ENCODE results near the gene MYLIP.

Gene MYLIP

GRCh38 chr6:16145038-16145437, 16.2 kb downstream of the MYLIP start:
- H3K4me1 ChIP-seq (ENCODE audit: insufficient read depth, low read length) = peaks cover 5% of the 10 kb centered on the region; the same call in 1 of the 2 replicates
- no peak overlapping the region for H3K27ac ChIP-seq (ENCODE audit: low read depth, low read length)
- peaks cover 84% of the 10 kb centered on the region for H3K36me3 ChIP-seq (ENCODE audit: insufficient read depth, low read length)
- 92% methylated on average over 13 of the region's 13 CpGs for WGBS
- H3K9ac ChIP-seq (ENCODE audit: low read depth, low read length) = no peak overlapping the region
- H3K4me3 ChIP-seq (ENCODE audit: low read length) = no peak overlapping the region
- no peaks in the 10 kb centered on the region for H3K9me3 ChIP-seq (ENCODE audit: insufficient read depth, low read depth, low read length)
- no peaks in the 10 kb centered on the region for H3K27me3 ChIP-seq (ENCODE audit: insufficient read depth, low read length)

DNA sequence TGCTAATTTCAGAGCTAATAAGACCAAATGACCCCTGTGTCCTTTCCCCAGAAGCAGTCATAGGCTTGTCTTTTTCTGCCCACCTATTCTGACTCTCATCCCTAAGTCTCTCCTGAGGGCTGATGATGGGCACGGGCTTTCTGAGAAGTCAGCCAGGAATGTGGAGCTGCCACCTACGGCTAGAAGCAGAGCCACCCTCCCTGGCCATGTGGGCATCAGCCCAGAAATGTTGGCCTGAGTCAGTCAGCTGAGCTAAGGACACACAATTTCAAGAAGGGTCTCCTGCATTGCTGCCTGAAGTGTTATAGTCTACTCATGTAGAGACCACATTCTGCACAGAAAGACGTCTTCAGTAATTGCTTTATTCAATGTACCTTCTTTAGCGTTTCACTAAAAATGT, 17.1 kb downstream of the MYLIP start:
- Histone ChIP-seq H3K4me3 (ENCODE audit: low read length) (no peak overlapping the region), H3K4me1 (ENCODE audit: insufficient read depth, low read length) (peaks cover 5% of the 10 kb centered on the region; the same call in 1 of the 2 replicates), H3K9ac (ENCODE audit: low read depth, low read length) (no peak overlapping the region), H3K36me3 (ENCODE audit: insufficient read depth, low read length) (peaks cover 79% of the 10 kb centered on the region), H3K27ac (ENCODE audit: low read depth, low read length) (no peak overlapping the region), H3K27me3 (ENCODE audit: insufficient read depth, low read length) (no peaks in the 10 kb centered on the region), H3K9me3 (ENCODE audit: insufficient read depth, low read depth, low read length) (no peaks in the 10 kb centered on the region)
- 94% methylated on average over 4 of the region's 4 CpGs for WGBS

DNA sequence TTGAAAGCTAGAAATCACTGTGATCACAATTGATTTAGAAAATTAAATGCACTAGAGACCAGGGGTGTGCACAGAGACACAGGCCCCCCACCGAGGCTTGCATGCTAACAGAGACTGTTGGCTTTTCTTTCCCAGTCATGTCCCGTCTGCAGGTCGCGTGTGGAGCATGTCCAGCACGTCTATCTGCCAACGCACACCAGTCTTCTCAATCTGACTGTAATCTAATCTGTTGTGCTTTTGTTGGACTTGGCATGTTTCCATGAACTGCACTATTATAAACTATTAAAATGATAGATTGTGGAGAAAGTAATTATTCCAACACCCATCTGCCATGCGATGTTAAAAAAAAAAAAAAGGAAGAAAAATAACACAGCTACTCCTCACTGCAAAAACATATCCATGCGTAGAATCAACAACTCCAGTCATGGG, 17.7 kb downstream of the MYLIP start:
- Histone ChIP-seq H3K9ac (ENCODE audit: low read depth, low read length) (no peak overlapping the region), H3K27ac (ENCODE audit: low read depth, low read length) (no peak overlapping the region), H3K4me3 (ENCODE audit: low read length) (no peak overlapping the region), H3K27me3 (ENCODE audit: insufficient read depth, low read length) (no peaks in the 10 kb centered on the region), H3K4me1 (ENCODE audit: insufficient read depth, low read length) (peaks cover 5% of the 10 kb centered on the region; the same call in 1 of the 2 replicates), H3K36me3 (ENCODE audit: insufficient read depth, low read length) (peaks cover 78% of the 10 kb centered on the region), H3K9me3 (ENCODE audit: insufficient read depth, low read depth, low read length) (no peaks in the 10 kb centered on the region)
- 95% methylated on average over 7 of the region's 8 CpGs for WGBS

DNA sequence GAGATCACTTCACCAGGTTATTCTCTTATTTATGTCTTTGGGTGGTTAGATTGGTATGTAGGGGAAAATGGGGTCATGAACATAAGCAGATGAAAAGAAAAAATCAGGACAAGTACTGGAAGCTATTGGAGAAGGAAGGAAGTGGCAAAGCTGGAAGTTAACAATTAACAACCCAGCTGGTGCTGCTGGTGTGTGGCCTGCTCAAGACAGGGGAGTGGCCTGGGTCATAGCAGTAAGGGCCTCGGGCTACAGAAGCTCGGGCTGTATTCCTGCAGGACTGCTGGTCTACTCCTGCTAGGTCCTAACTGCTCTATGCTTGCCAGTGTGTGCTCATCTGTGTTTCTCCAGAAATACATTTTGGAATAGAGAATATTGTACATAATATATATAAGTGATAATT, 19.6 kb downstream of the MYLIP start:
- no peaks in the 10 kb centered on the region for H3K9me3 ChIP-seq (ENCODE audit: insufficient read depth, low read depth, low read length)
- peaks cover 5% of the 10 kb centered on the region; the same call in 1 of the 2 replicates for H3K4me1 ChIP-seq (ENCODE audit: insufficient read depth, low read length)
- no peak overlapping the region for H3K9ac ChIP-seq (ENCODE audit: low read depth, low read length)
- H3K27me3 ChIP-seq (ENCODE audit: insufficient read depth, low read length) = no peaks in the 10 kb centered on the region
- no peak overlapping the region for H3K4me3 ChIP-seq (ENCODE audit: low read length)
- H3K27ac ChIP-seq (ENCODE audit: low read depth, low read length) = no peak overlapping the region
- 45% methylated on average over 2 of the region's 2 CpGs for WGBS
- peaks cover 59% of the 10 kb centered on the region for H3K36me3 ChIP-seq (ENCODE audit: insufficient read depth, low read length)

DNA sequence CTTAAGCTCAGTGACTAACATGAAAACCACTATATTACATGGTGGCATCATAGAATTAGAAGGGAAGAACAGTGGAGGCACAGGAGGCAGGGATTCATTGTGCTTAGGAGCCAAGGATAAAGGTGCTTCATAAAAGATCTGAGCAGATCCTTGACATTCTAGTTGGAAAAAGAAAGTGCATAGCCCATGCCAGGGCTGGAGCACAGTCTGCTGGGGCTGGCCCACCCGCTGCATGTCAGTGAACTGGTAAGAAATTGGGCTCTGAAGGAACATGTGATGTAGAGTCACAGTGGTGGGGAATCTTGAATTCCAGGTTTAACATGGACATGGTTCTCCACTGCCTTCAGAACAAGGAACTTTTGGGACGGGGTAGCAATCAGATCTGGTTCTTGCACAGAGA, 20.4 kb downstream of the MYLIP start:
- Histone ChIP-seq H3K27me3 (ENCODE audit: insufficient read depth, low read length) (no peaks in the 10 kb centered on the region), H3K36me3 (ENCODE audit: insufficient read depth, low read length) (peaks cover 54% of the 10 kb centered on the region), H3K4me3 (ENCODE audit: low read length) (no peak overlapping the region), H3K9me3 (ENCODE audit: insufficient read depth, low read depth, low read length) (no peaks in the 10 kb centered on the region), H3K4me1 (ENCODE audit: insufficient read depth, low read length) (peaks cover 5% of the 10 kb centered on the region; the same call in 1 of the 2 replicates), H3K9ac (ENCODE audit: low read depth, low read length) (no peak overlapping the region), H3K27ac (ENCODE audit: low read depth, low read length) (no peak overlapping the region)
- 94% methylated on average over 2 of the region's 2 CpGs for WGBS

DNA sequence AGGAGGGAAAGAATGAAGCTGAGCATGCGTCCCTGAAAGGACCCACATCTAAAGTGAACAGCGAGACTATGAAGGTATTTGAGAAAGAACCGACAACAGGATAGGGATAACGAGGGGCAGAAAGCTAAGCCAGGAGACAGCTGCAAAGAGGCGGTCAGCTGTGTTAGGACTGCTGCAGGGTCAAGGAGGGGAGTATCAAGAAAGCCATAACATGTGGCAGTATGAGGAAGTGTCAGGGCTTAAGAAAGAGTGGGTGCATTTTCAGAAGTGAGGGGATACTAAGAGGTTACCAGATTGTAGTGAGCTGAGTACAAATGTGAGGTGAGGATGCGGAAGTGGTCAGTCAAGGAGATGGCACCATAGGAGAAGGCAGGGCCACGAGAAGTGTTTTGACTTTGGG, 21.2 kb downstream of the MYLIP start:
- H3K4me1 ChIP-seq (ENCODE audit: insufficient read depth, low read length) = peaks cover 5% of the 10 kb centered on the region; the same call in 1 of the 2 replicates
- H3K9me3 ChIP-seq (ENCODE audit: insufficient read depth, low read depth, low read length) = no peaks in the 10 kb centered on the region
- H3K36me3 ChIP-seq (ENCODE audit: insufficient read depth, low read length) = peaks cover 52% of the 10 kb centered on the region
- H3K27ac ChIP-seq (ENCODE audit: low read depth, low read length) = no peak overlapping the region
- no peak overlapping the region for H3K9ac ChIP-seq (ENCODE audit: low read depth, low read length)
- H3K4me3 ChIP-seq (ENCODE audit: low read length) = no peak overlapping the region
- 95% methylated on average over 7 of the region's 7 CpGs for WGBS
- H3K27me3 ChIP-seq (ENCODE audit: insufficient read depth, low read length) = no peaks in the 10 kb centered on the region

- no peak overlapping the region for H3K4me3 ChIP-seq (ENCODE audit: low read length)
- peaks cover 22% of the 10 kb centered on the region for H3K36me3 ChIP-seq (ENCODE audit: insufficient read depth, low read length)
- 97% methylated on average over 9 of the region's 9 CpGs for WGBS
- H3K9ac ChIP-seq (ENCODE audit: low read depth, low read length) = no peak overlapping the region
- H3K27ac ChIP-seq (ENCODE audit: low read depth, low read length) = no peak overlapping the region
- 0 out of 2 replicates have a peak, but pooled peaks cover 4% of the 10 kb centered on the region for H3K9me3 ChIP-seq (ENCODE audit: insufficient read depth, low read depth, low read length)
- H3K27me3 ChIP-seq (ENCODE audit: insufficient read depth, low read length) = no peaks in the 10 kb centered on the region
- H3K4me1 ChIP-seq (ENCODE audit: insufficient read depth, low read length) = no peaks in the 10 kb centered on the region
Measured at GRCh38 chr6:16153211-16153820, 24.4 kb downstream of the MYLIP start.

DNA sequence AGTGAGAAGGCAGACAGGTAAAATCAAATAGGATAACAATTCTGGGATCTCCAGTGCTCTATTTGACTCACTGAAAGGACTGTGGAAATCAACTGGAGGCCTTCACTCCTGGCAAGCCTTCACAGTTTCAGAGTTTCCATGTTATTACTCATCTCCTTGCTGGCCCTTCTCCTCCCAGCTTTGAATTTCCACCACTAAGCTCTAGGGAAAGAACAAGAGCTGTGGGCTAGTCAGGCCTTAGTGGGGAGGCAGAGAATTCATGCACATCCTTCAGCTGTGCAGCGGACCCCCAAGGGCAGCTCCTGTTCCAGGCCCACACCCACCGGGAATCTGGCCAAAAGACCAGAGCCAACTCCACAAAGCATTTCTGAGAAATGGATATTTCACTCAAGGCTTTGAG, 26.0 kb downstream of the MYLIP start:
- Histone ChIP-seq H3K27me3 (ENCODE audit: insufficient read depth, low read length) (no peaks in the 10 kb centered on the region), H3K4me1 (ENCODE audit: insufficient read depth, low read length) (no peaks in the 10 kb centered on the region), H3K36me3 (ENCODE audit: insufficient read depth, low read length) (peaks cover 17% of the 10 kb centered on the region; the same call in 1 of the 2 replicates), H3K4me3 (ENCODE audit: low read length) (no peak overlapping the region), H3K9me3 (ENCODE audit: insufficient read depth, low read depth, low read length) (0 out of 2 replicates have a peak, but pooled peaks cover 4% of the 10 kb centered on the region), H3K27ac (ENCODE audit: low read depth, low read length) (no peak overlapping the region), H3K9ac (ENCODE audit: low read depth, low read length) (no peak overlapping the region)
- 88% methylated on average over 2 of the region's 2 CpGs for WGBS

DNA sequence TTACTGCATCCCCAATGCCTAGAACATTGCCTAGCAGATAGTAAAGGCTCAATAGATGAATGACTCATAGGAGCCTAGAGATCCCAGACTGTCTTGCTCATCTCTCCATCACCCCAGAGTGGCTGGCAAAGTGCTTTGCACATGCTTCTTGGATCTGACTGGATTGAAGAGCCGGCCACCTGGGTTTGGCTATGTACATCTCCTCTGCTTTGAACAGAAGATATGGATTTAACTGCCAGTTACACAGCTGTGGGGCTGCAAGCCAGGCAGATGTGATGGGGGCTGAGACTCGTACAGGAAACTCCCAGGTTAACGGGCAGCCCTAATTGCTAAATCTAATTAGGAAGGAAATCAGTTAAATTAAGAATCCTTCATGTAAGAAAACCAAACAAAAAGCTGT, 28.6 kb downstream of the MYLIP start:
- Histone ChIP-seq H3K36me3 (ENCODE audit: insufficient read depth, low read length) (peaks cover 9% of the 10 kb centered on the region; the same call in 1 of the 2 replicates), H3K4me1 (ENCODE audit: insufficient read depth, low read length) (no peaks in the 10 kb centered on the region), H3K9me3 (ENCODE audit: insufficient read depth, low read depth, low read length) (0 out of 2 replicates have a peak, but pooled peaks cover 4% of the 10 kb centered on the region), H3K4me3 (ENCODE audit: low read length) (no peak overlapping the region), H3K9ac (ENCODE audit: low read depth, low read length) (no peak overlapping the region), H3K27ac (ENCODE audit: low read depth, low read length) (no peak overlapping the region), H3K27me3 (ENCODE audit: insufficient read depth, low read length) (no peaks in the 10 kb centered on the region)
- WGBS = 91% methylated on average over 3 of the region's 3 CpGs

GRCh38 chr6:16157909-16158308, 29.0 kb downstream of the MYLIP start:
- no peak overlapping the region for H3K27ac ChIP-seq (ENCODE audit: low read depth, low read length)
- peaks cover 9% of the 10 kb centered on the region; the same call in 1 of the 2 replicates for H3K36me3 ChIP-seq (ENCODE audit: insufficient read depth, low read length)
- no peaks in the 10 kb centered on the region for H3K27me3 ChIP-seq (ENCODE audit: insufficient read depth, low read length)
- 0 out of 2 replicates have a peak, but pooled peaks cover 4% of the 10 kb centered on the region for H3K9me3 ChIP-seq (ENCODE audit: insufficient read depth, low read depth, low read length)
- no peak overlapping the region for H3K4me3 ChIP-seq (ENCODE audit: low read length)
- no peak overlapping the region for H3K9ac ChIP-seq (ENCODE audit: low read depth, low read length)
- 93% methylated on average over 11 of the region's 11 CpGs for WGBS
- no peaks in the 10 kb centered on the region for H3K4me1 ChIP-seq (ENCODE audit: insufficient read depth, low read length)

GRCh38 chr6:16158943-16159557, 30.2 kb downstream of the MYLIP start:
- H3K4me1 ChIP-seq (ENCODE audit: insufficient read depth, low read length) = no peaks in the 10 kb centered on the region
- H3K36me3 ChIP-seq (ENCODE audit: insufficient read depth, low read length) = peaks cover 9% of the 10 kb centered on the region; the same call in 1 of the 2 replicates
- H3K27ac ChIP-seq (ENCODE audit: low read depth, low read length) = no peak overlapping the region
- no peak overlapping the region for H3K9ac ChIP-seq (ENCODE audit: low read depth, low read length)
- H3K27me3 ChIP-seq (ENCODE audit: insufficient read depth, low read length) = no peaks in the 10 kb centered on the region
- no peak overlapping the region for H3K4me3 ChIP-seq (ENCODE audit: low read length)
- 0 out of 2 replicates have a peak, but pooled peaks cover 4% of the 10 kb centered on the region for H3K9me3 ChIP-seq (ENCODE audit: insufficient read depth, low read depth, low read length)
- 91% methylated on average over 7 of the region's 7 CpGs for WGBS
